GM12865 (cell line): Measurements from ENCODE around the gene GALNT7.

Experiments
- DNase-seq: peaks from one replicate; pipeline ENCODE4 v3.0.0; 2010; ENCODE audit warnings: low read depth
- H3K4me3 ChIP-seq: 2 replicates; pipeline ENCODE4 v1.5.1; 2011; ENCODE audit warnings: mild to moderate bottlenecking, low read depth, low read length, control low read depth
- CTCF ChIP-seq: IDR thresholded peaks from 2 replicates; pipeline ENCODE4 v1.5.1; 2011; ENCODE audit warnings: low read length, control low read depth, low read depth, inconsistent platforms; ENCODE audit not compliant: insufficient read depth; ENCODE audit errors: missing control alignments

Gene GALNT7

GRCh38 chr4:173205656-173206055, 37.0 kb downstream of the GALNT7 start:
- no peak for TF ChIP-seq CTCF
- H3K4me3 ChIP-seq = no peak overlapping the region
- DNase-seq = no peak

GRCh38 chr4:173208420-173208819, 39.8 kb downstream of the GALNT7 start:
- no peak for TF ChIP-seq CTCF
- no peak overlapping the region for H3K4me3 ChIP-seq
- no peak for DNase-seq

GRCh38 chr4:173211222-173211621, 42.6 kb downstream of the GALNT7 start:
- no peak overlapping the region for H3K4me3 ChIP-seq
- no peak for DNase-seq
- TF ChIP-seq CTCF = no peak

GRCh38 chr4:173211838-173212237, 43.2 kb downstream of the GALNT7 start:
- no peak for TF ChIP-seq CTCF
- no peak overlapping the region for H3K4me3 ChIP-seq
- DNase-seq = no peak

DNA sequence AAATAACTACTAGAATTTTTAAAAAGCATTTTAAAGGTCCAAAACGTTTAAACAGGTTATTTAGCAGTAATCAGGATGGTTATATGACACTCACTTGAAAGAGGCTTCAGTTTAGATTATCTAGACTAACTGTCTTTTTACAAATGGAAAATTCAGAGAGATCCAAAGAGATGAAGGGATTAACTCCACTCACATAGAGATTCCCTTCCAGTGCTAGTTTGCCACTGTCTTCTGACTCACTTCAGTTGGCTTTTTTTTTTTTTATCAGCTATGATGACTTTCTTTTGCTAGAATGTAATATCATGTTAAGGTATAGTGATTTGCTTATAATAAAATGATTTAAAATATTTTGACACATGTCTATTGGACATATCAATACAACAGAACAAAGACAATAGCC, 43.8 kb downstream of the GALNT7 start:
- DNase-seq = no peak
- TF ChIP-seq CTCF = no peak
- H3K4me3 ChIP-seq = no peak overlapping the region

DNA sequence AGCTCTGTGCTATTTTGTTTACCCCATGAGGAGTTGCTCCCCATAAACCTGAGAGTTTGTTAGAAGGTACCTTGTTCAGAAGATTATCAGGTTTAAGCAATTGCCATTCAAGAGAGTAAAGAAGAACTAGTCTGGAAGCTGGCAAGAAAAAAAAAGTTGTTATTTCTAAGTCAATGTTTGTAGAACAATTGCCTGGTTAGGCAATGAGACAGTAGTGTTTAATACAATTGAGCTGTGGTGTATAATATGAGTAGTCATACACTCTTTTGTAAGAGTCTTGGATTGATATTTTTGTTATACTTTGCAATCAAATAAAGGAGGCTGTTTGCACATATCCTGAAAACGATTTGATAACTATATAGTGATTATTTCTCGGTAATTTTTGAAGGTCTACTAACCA, 44.7 kb downstream of the GALNT7 start:
- no peak for TF ChIP-seq CTCF
- no peak overlapping the region for H3K4me3 ChIP-seq

GRCh38 chr4:173214231-173214630, 45.6 kb downstream of the GALNT7 start:
- no peak overlapping the region for H3K4me3 ChIP-seq
- TF ChIP-seq CTCF = no peak
- no peak for DNase-seq

More for the DNA sequence above, 44.7 kb downstream of the GALNT7 start:
- no peak for DNase-seq
